ENCODE results near the gene TPP1. TPM values are rescaled to one million over a fixed set of nuclear protein-coding genes. Genes with fewer than 3 reads are reported as not detected.
A peak's percentile ranks its signal among the peaks of the same experiment; 100 is the strongest.

Gene TPP1
- total and polyA plus RNA-seq, 10 donors, result 54.9 to 306 (median 212) TPM

GRCh38 chr11:6612213-6613041, 6.8 kb downstream of the TPP1 start, which contains the start of gene TAF10:
Gene TAF10 (minus strand): TSS chr11:6612216. CDS start chr11:6612189, 27 bp downstream.
- Histone ChIP-seq H3K4me3 (peak within 1 kb of the TSS; percentile 52 to 92 (median 68)), H3K4me1 (peaks cover 35 to 94% (median 65%) of the 10 kb centered on the region in 6 donors), H3K9me3 (no peaks in the 10 kb centered on the region), H3K27ac (peak within 1 kb of the TSS; percentile 92 to 100 (median 98)), H3K36me3 (peaks cover 9 to 79% (median 64%) of the 10 kb centered on the region in 6 donors), H3K27me3 (replicated peaks in 1 of 7) (no peaks in the 10 kb centered on the region)
- peak; percentile 100 for DNase-seq
- peak in 8 of 11 experiments; percentile 36 to 61 (median 55) for TF ChIP-seq CTCF (IDR thresholded peaks at IDR 0.05 in 8 of 11, conservative IDR thresholded peaks at IDR 0.05 in 3 of 11)
- TF ChIP-seq POLR2A (IDR thresholded peaks at IDR 0.05), result peak in 2 of 3 donors; percentile 87 to 95
- peak; percentile 99 to 100 (median 99) for TF ChIP-seq POLR2AphosphoS5 (IDR thresholded peaks at IDR 0.05)
- WGBS, 5 donors, result 0 to 1% (median 1%) methylated on average over 37 to 51 of the region's 51 CpGs
- intact Hi-C loops (cut with DNase I; ENCODE audit: low total_unique reads), result no loop called here

- Histone ChIP-seq H3K27me3 (replicated peaks in 1 of 7) (no peaks in the 10 kb centered on the region), H3K4me1 (peaks cover 38 to 94% (median 65%) of the 10 kb centered on the region in 6 donors), H3K4me3 (peak overlapping the region; percentile 52 to 92 (median 68)), H3K36me3 (peaks cover 9 to 79% (median 63%) of the 10 kb centered on the region in 6 donors), H3K9me3 (no peaks in the 10 kb centered on the region), H3K27ac (peak overlapping the region; percentile 92 to 100 (median 98))
- intact Hi-C loops (cut with DNase I; ENCODE audit: low total_unique reads), result no loop called here
- DNase-seq, result no peak
- TF ChIP-seq POLR2AphosphoS5 (IDR thresholded peaks at IDR 0.05) (no peak), CTCF (IDR thresholded peaks at IDR 0.05 in 8 of 11, conservative IDR thresholded peaks at IDR 0.05 in 3 of 11) (no peak), POLR2A (IDR thresholded peaks at IDR 0.05) (no peak)
- 0 to 1% (median 1%) methylated on average over 27 to 36 of the region's 36 CpGs for WGBS, 5 donors
Observed at GRCh38 chr11:6611963-6612212, 7.3 kb downstream of the TPP1 start.

- Histone ChIP-seq H3K4me1 (peaks cover 44 to 94% (median 66%) of the 10 kb centered on the region in 6 donors), H3K36me3 (peaks cover 9 to 73% (median 61%) of the 10 kb centered on the region in 6 donors), H3K4me3 (peak overlapping the region; percentile 52 to 92 (median 68)), H3K27ac (peak overlapping the region; percentile 92 to 100 (median 98)), H3K27me3 (replicated peaks in 1 of 7) (no peaks in the 10 kb centered on the region), H3K9me3 (no peaks in the 10 kb centered on the region)
- 13 to 18% (median 17%) methylated on average over 33 to 39 of the region's 39 CpGs for WGBS, 5 donors
- intact Hi-C loops (cut with DNase I; ENCODE audit: low total_unique reads), result no loop called here
- DNase-seq, result peak; percentile 69
- TF ChIP-seq POLR2A (IDR thresholded peaks at IDR 0.05) (no peak), POLR2AphosphoS5 (IDR thresholded peaks at IDR 0.05) (peak in 1 of 3 donors; percentile 60), CTCF (IDR thresholded peaks at IDR 0.05 in 8 of 11, conservative IDR thresholded peaks at IDR 0.05 in 3 of 11) (no peak)
Observed at GRCh38 chr11:6611092-6611962, 7.9 kb downstream of the TPP1 start.
